SK-N-MC (cell line): ENCODE data around the gene FNIP2.

Experiments used
- EZH2 ChIP-seq: fragments of 200-600 bp; sonication (generic); IDR thresholded peaks from one replicate; pipeline ENCODE4 v1.6.1; 2017; ENCODE audit warnings: antibody characterized with exemption
- FOXP2 ChIP-seq: optimal IDR thresholded peaks from 2 replicates; pipeline ENCODE3; 2011; ENCODE audit warnings: mild to moderate bottlenecking, moderate library complexity; ENCODE audit not compliant: insufficient read depth; ENCODE audit errors: extremely low read length, control extremely low read depth
- POLR2AphosphoS5 ChIP-seq: IDR thresholded peaks from 2 replicates; pipeline ENCODE4 v1.6.1; 2012; ENCODE audit warnings: mild to moderate bottlenecking, low read depth, low read length, borderline replicate concordance

- TF ChIP-seq FOXP2 (no peak), POLR2AphosphoS5 (no peak; the same call in 1 of the 2 replicates), EZH2 (no peak)
These were observed 96.8 kb downstream of the FNIP2 start for GRCh38 chr4:158865520-158866177.
